ENCODE data around the gene RSPH1.

Gene RSPH1

GRCh38 chr21:42423685-42424084 is 72.3 kb downstream of the RSPH1 start:
- DNase-seq, result no peak

- DNase-seq, result no peak
Observed at GRCh38 chr21:42423197-42423675, 72.8 kb downstream of the RSPH1 start.
